CD4-positive, alpha-beta memory T cell (primary cell): ENCODE data around the gene NBEAL1. TPM values are rescaled to one million over a fixed set of nuclear protein-coding genes. Genes with fewer than 3 reads are reported as not detected.
"Not testable (repeated sequence)": the region's sequence is repeated elsewhere in the genome, so short reads cannot be mapped to it uniquely, and the experiment has no call there.

Experiments
- CTCF ChIA-PET: fragments of 350-600 bp; sonication (Branson Sonifier 250); formaldehyde crosslinking; loops from one replicate; lab custom pipeline; 2021; ENCODE audit warnings: inconsistent platforms; ENCODE audit not compliant: partially characterized antibody; lab: Charles Lee
- POLR2A ChIA-PET: fragments of 350-600 bp; sonication (Branson Sonifier 250); formaldehyde crosslinking; loops from one replicate; lab custom pipeline; 2021; ENCODE audit not compliant: partially characterized antibody; lab: Charles Lee
- DNase-seq, 5 donors: peaks; one replicate each; pipeline versions ENCODE4 v3.0.0 to v3.0.0-alpha.2; 2020 to 2022; ENCODE audit warnings: mixed read lengths in 1 of 5
- H3K27ac ChIP-seq: one replicate; pipeline ENCODE4 v1.7.0; 2013; ENCODE audit warnings: low read depth, low read length
- H3K27me3 ChIP-seq: 2 replicates; pipeline ENCODE4 v1.7.0; 2013; ENCODE audit warnings: mild to moderate bottlenecking, low read length, moderate library complexity; ENCODE audit not compliant: insufficient read depth
- H3K36me3 ChIP-seq: 2 replicates; pipeline ENCODE4 v1.7.0; 2013; ENCODE audit warnings: mild to moderate bottlenecking, low read length, moderate library complexity; ENCODE audit not compliant: insufficient read depth
- H3K4me1 ChIP-seq: 2 replicates; pipeline ENCODE4 v1.7.0; 2013; ENCODE audit warnings: mild to moderate bottlenecking, low read length, moderate library complexity; ENCODE audit not compliant: insufficient read depth
- H3K4me3 ChIP-seq, 2 donors: one replicate each; pipeline ENCODE4 v1.7.0; 2013; ENCODE audit warnings: low read length in 2 of 2, mild to moderate bottlenecking in 1 of 2
- H3K9me3 ChIP-seq, 2 donors: one replicate each; pipeline ENCODE4 v1.7.0; 2013; ENCODE audit warnings: low read length in 2 of 2, control low read depth in 1 of 2; ENCODE audit not compliant: control insufficient read depth in 1 of 2
- H3K27ac Mint-ChIP-seq, 7 donors: one replicate each; pipeline ENCODE4 v1.8.0; 2020 to 2021; ENCODE audit warnings: mixed read lengths in 7 of 7, mild to moderate bottlenecking in 6 of 7, inconsistent platforms in 3 of 7, moderate library complexity in 3 of 7
- H3K27me3 Mint-ChIP-seq, 2 donors: one replicate each; pipeline ENCODE4 v1.8.0; 2020 to 2021; ENCODE audit warnings: mixed read lengths in 2 of 2
- H3K36me3 Mint-ChIP-seq, 2 donors: one replicate each; pipeline ENCODE4 v1.8.0; 2020 to 2021; ENCODE audit warnings: mixed read lengths in 2 of 2, inconsistent platforms in 1 of 2, mild to moderate bottlenecking in 1 of 2
- H3K4me1 Mint-ChIP-seq, 4 donors: one replicate each; pipeline ENCODE4 v1.8.0; 2020 to 2021; ENCODE audit warnings: mixed read lengths in 4 of 4, mild to moderate bottlenecking in 1 of 4
- H3K4me3 Mint-ChIP-seq, 8 donors: one replicate each; pipeline ENCODE4 v1.8.0; 2020 to 2021; ENCODE audit warnings: mixed read lengths in 8 of 8, mild to moderate bottlenecking in 7 of 8, moderate library complexity in 6 of 8, inconsistent platforms in 3 of 8
- H3K9me3 Mint-ChIP-seq, 8 donors: one replicate each; pipeline ENCODE4 v1.8.0; 2020 to 2021; ENCODE audit warnings: mixed read lengths in 8 of 8, mild to moderate bottlenecking in 5 of 8, inconsistent platforms in 3 of 8, moderate library complexity in 1 of 8
- intact Hi-C: fragments of 100-400 bp; cut with micrococcal nuclease; formaldehyde crosslinking; loops from one replicate; pipeline ENCODE4 v1.15.1; 2023
- polyA plus RNA-seq, 2 donors: library from polyadenylated mRNA; unstranded; fragments of 300-500 nt; fragmentation: Illumina TruSeq; gene quantifications; one replicate each; pipeline ENCODE4 v1.2.3, GENCODE V29; 2021
- total RNA-seq, 2 experiments: library from RNA; stranded (reverse); gene quantifications; one replicate each; pipeline ENCODE4 v1.2.3, GENCODE V29; 2021

The NBEAL1 gene
- total and polyA plus RNA-seq, 4 experiments from 2014 or later = 4.2 to 15.9 (median 11.6) TPM

- Mint-ChIP-seq H3K9me3 (no peaks in the 10 kb centered on the region), H3K27ac (no peak overlapping the region), H3K36me3 (peaks cover 6 to 9% of the 10 kb centered on the region in 2 donors), H3K4me1 (no peaks in the 10 kb centered on the region), H3K27me3 (no peaks in the 10 kb centered on the region), H3K4me3 (no peak overlapping the region)
- Histone ChIP-seq H3K4me3 (no peak overlapping the region), H3K4me1 (no peaks in the 10 kb centered on the region), H3K9me3 (no peaks in the 10 kb centered on the region), H3K36me3 (no peaks in the 10 kb centered on the region), H3K27ac (no peak overlapping the region), H3K27me3 (no peaks in the 10 kb centered on the region)
- ChIA-PET CTCF (no interaction called here), POLR2A (no interaction called here)
- intact Hi-C loops = no loop called here
- DNase-seq = no peak
These were observed 180.8 kb downstream of the NBEAL1 start for GRCh38 chr2:203195331-203196036.

GRCh38 chr2:203200866-203201265 is 186.2 kb downstream of the NBEAL1 start:
- Histone ChIP-seq H3K9me3 (no peaks in the 10 kb centered on the region), H3K27ac (no peak overlapping the region), H3K4me1 (no peaks in the 10 kb centered on the region), H3K27me3 (no peaks in the 10 kb centered on the region), H3K36me3 (no peaks in the 10 kb centered on the region), H3K4me3 (no peak overlapping the region)
- Mint-ChIP-seq H3K36me3 (peaks cover 3 to 4% of the 10 kb centered on the region in 2 donors), H3K27ac (no peak overlapping the region), H3K4me3 (no peak overlapping the region), H3K27me3 (no peaks in the 10 kb centered on the region), H3K4me1 (peaks cover 0 to 4% (median 0%) of the 10 kb centered on the region in 4 donors), H3K9me3 (no peaks in the 10 kb centered on the region)
- DNase-seq = no peak
- CTCF ChIA-PET = interaction anchor here (1.5 kb wide), 1 partner anchor 25 kb away, joined by 9 read pairs; no protein-coding TSS in a partner anchor
- intact Hi-C loops = no loop called here
- POLR2A ChIA-PET = no interaction called here

GRCh38 chr2:203201426-203201825 is 186.8 kb downstream of the NBEAL1 start:
- no peak overlapping the region for H3K4me3 ChIP-seq
- no peaks in the 10 kb centered on the region for H3K27me3 ChIP-seq
- DNase-seq = no peak
- ChIA-PET POLR2A (no interaction called here), CTCF (interaction anchor here (1.5 kb wide), 1 partner anchor 24 kb away, joined by 9 read pairs; no protein-coding TSS in a partner anchor)
- H3K27ac ChIP-seq = no peak overlapping the region
- Mint-ChIP-seq H3K4me3 (no peak overlapping the region), H3K4me1 (peaks cover 0 to 5% (median 0%) of the 10 kb centered on the region in 4 donors), H3K9me3 (no peaks in the 10 kb centered on the region), H3K27me3 (no peaks in the 10 kb centered on the region), H3K36me3 (peaks cover 6 to 8% of the 10 kb centered on the region in 2 donors), H3K27ac (no peak overlapping the region)
- H3K36me3 ChIP-seq = no peaks in the 10 kb centered on the region
- H3K4me1 ChIP-seq = no peaks in the 10 kb centered on the region
- intact Hi-C loops = no loop called here
- no peaks in the 10 kb centered on the region for H3K9me3 ChIP-seq

GRCh38 chr2:203209538-203209937 is 194.9 kb downstream of the NBEAL1 start:
- peaks cover 5 to 22% (median 15%) of the 10 kb centered on the region in 4 donors for H3K4me1 Mint-ChIP-seq
- H3K4me3 Mint-ChIP-seq = no peak overlapping the region
- Histone ChIP-seq H3K27me3 (no peaks in the 10 kb centered on the region), H3K4me1 (peaks cover 21% of the 10 kb centered on the region), H3K36me3 (no peaks in the 10 kb centered on the region), H3K9me3 (no peaks in the 10 kb centered on the region), H3K4me3 (no peak overlapping the region), H3K27ac (no peak overlapping the region)
- H3K27ac Mint-ChIP-seq = no peak overlapping the region
- peaks cover 0 to 2% (median 0%) of the 10 kb centered on the region in 8 donors for H3K9me3 Mint-ChIP-seq
- intact Hi-C loops = no loop called here
- peaks cover 11 to 17% of the 10 kb centered on the region in 2 donors for H3K36me3 Mint-ChIP-seq
- POLR2A ChIA-PET = interaction anchor here (2.5 kb wide), 1 partner anchor 29 kb away, joined by 9 read pairs; the partner anchor contains the start of gene CYP20A1
- H3K27me3 Mint-ChIP-seq = no peaks in the 10 kb centered on the region
- CTCF ChIA-PET = interaction anchor here (1.1 to 1.2 kb wide), 2 partner anchors 26 to 51 kb away, joined by 3 read pairs; no protein-coding TSS in a partner anchor
- DNase-seq = no peak

- Mint-ChIP-seq H3K36me3 (no peaks in the 10 kb centered on the region), H3K27me3 (no peaks in the 10 kb centered on the region), H3K4me3 (no peak overlapping the region), H3K4me1 (no peaks in the 10 kb centered on the region), H3K9me3 (no peaks in the 10 kb centered on the region), H3K27ac (no peak overlapping the region)
- ChIA-PET CTCF (interaction anchor here (0.6 to 3.1 kb wide), 16 partner anchors 8 to 652 kb away, joined by 3 to 29 read pairs (median 3); partner anchors contain the start of genes CTLA4 and CYP20A1), POLR2A (interaction anchor here (0.9 to 1.1 kb wide), 2 partner anchors 13 to 14 kb away, joined by 3 to 4 read pairs; no protein-coding TSS in a partner anchor)
- Histone ChIP-seq H3K27ac (no peak overlapping the region), H3K36me3 (no peaks in the 10 kb centered on the region), H3K4me3 (no peak overlapping the region), H3K9me3 (no peaks in the 10 kb centered on the region), H3K4me1 (no peaks in the 10 kb centered on the region), H3K27me3 (no peaks in the 10 kb centered on the region)
- intact Hi-C loops = loop anchor here (1.0 to 5.0 kb wide), 4 partner anchors 13 to 682 kb away; no protein-coding TSS in a partner anchor
- peak in 4 of 5 donors; percentile 20 to 37 (median 28) for DNase-seq
These were observed 210.9 kb downstream of the NBEAL1 start for GRCh38 chr2:203225423-203226039.

- H3K4me3 Mint-ChIP-seq, H3K36me3 Mint-ChIP-seq, H3K4me1 ChIP-seq, H3K9me3 Mint-ChIP-seq, H3K9me3 ChIP-seq, H3K27me3 ChIP-seq, H3K27ac ChIP-seq, H3K27ac Mint-ChIP-seq, H3K4me1 Mint-ChIP-seq, H3K36me3 ChIP-seq, DNase-seq, H3K4me3 ChIP-seq, POLR2A ChIA-PET, H3K27me3 Mint-ChIP-seq: not testable (repeated sequence)
- CTCF ChIA-PET = interaction anchor here (0.6 kb wide), 1 partner anchor 102 kb away, joined by 4 read pairs; no protein-coding TSS in a partner anchor
- intact Hi-C loops = loop anchor here (5.0 kb wide), 1 partner anchor 678 kb away; no protein-coding TSS in a partner anchor
These were observed 215.0 kb downstream of the NBEAL1 start for GRCh38 chr2:203229674-203230073.
